Measurements from ENCODE around the gene ZNF22. TPM values are rescaled to one million over a fixed set of nuclear protein-coding genes. Genes with fewer than 3 reads are reported as not detected.
A peak's percentile ranks its signal among the peaks of the same experiment; 100 is the strongest.

The ZNF22 gene
- total RNA-seq, 2 donors from 2014 or later: 12.9 to 30.4 TPM

- Histone ChIP-seq H3K27ac (peak overlapping the region; percentile 95 to 97 (median 96)), H3K4me1 (peaks cover 67% of the 10 kb centered on the region), H3K4me3 (no peak overlapping the region), H3K36me3 (replicated peaks in 1 of 2; ENCODE audit: insufficient read depth in 1 of 2, low read depth in 2 of 2) (no peaks in the 10 kb centered on the region), H3K9me3 (no peaks in the 10 kb centered on the region), H3K27me3 (no peaks in the 10 kb centered on the region)
- intact Hi-C loops (cut with DNase I): no loop called here
- DNase-seq (peak in 3 of 4 donors; percentile 51 to 66 (median 53)), ATAC-seq (no peak)
- WGBS, 2 donors: 53 to 61% methylated on average over 12 of the region's 12 CpGs
- TF ChIP-seq CTCF (IDR thresholded peaks at IDR 0.05) (no peak), POLR2A (IDR thresholded peaks at IDR 0.05) (no peak)
These were observed 478 bp upstream of the ZNF22 start for GRCh38 chr10:45000138-45000751.

DNA sequence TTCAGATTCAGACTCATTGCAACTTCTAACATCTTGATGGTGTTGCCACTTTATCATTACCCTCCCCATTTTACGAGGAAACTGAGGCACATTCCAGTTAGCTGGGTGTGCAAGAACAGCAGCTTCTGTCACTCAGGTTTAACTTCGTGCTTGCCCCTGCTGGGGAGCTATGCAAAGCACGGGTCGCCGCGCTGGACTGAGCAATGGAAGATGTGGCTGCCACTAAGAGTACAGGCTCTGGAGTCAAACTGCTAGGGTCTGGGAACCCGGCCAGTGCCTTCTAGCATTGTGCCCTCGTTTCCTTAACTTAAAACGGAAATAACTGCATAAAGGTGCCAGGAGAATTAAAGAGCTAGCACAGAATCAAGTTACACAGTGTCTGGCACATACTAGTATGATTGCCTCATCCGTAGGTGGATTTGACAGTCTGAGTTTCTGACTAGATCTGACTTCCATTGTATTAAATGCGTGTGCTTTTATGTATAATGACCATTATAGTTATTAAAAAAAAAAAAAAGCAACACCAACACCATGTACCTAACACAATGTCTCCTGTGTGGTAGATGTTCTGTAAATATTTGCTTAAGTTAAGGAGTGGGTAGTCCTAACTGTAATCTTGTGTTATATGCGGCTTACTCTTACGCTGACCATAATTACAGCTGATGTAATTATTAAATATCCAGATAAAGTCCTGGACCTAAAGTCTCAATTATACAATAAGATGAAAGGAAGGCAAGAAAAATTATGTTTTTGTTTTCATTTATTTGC lies 842 bp downstream of the ZNF22 start:
- TF ChIP-seq CTCF (IDR thresholded peaks at IDR 0.05) (peak in 3 of 7 experiments; percentile 33 to 35 (median 33)), POLR2A (IDR thresholded peaks at IDR 0.05) (peak; percentile 59 to 88 (median 84))
- peaks cover 59% of the 10 kb centered on the region for H3K4me1 ChIP-seq

DNA sequence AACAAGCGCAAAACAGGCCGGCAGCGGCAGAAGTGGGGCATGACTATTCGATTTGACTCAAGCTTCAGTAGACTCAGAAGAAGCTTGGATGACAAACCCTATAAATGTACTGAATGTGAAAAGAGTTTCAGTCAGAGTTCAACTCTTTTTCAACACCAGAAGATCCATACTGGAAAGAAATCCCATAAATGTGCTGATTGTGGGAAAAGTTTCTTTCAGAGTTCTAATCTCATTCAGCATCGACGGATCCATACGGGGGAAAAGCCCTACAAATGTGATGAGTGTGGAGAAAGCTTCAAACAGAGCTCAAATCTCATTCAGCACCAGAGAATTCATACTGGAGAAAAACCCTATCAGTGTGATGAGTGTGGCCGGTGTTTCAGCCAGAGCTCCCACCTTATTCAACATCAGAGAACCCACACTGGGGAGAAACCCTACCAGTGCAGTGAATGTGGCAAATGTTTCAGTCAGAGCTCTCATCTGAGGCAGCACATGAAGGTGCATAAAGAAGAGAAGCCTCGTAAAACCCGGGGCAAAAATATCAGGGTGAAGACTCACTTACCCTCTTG lies 2.8 kb downstream of the ZNF22 start:
- H3K9me3 ChIP-seq: no peaks in the 10 kb centered on the region
- no peaks in the 10 kb centered on the region for H3K36me3 ChIP-seq (replicated peaks in 1 of 2; ENCODE audit: insufficient read depth in 1 of 2, low read depth in 2 of 2)
- H3K4me1 ChIP-seq: peaks cover 41% of the 10 kb centered on the region
- DNase-seq: no peak
- intact Hi-C loops (cut with DNase I): no loop called here
- no peak overlapping the region for H3K4me3 ChIP-seq
- WGBS, 2 donors: 90 to 92% methylated on average over 10 of the region's 10 CpGs
- H3K27ac ChIP-seq: no peak overlapping the region
- ATAC-seq: no peak
- H3K27me3 ChIP-seq: no peaks in the 10 kb centered on the region
- no peak for TF ChIP-seq CTCF (IDR thresholded peaks at IDR 0.05)
- no peak for TF ChIP-seq POLR2A (IDR thresholded peaks at IDR 0.05)

More for the DNA sequence above, 842 bp downstream of the ZNF22 start:
- ATAC-seq (peak; percentile 78), DNase-seq (peak; percentile 83 to 89 (median 88))
- intact Hi-C loops (cut with DNase I): no loop called here
- H3K27me3 ChIP-seq: no peaks in the 10 kb centered on the region
- peak overlapping the region in 1 of 2 donors; percentile 14 for H3K4me3 ChIP-seq
- WGBS, 2 donors: 3 to 4% methylated on average over 7 to 13 of the region's 13 CpGs
- H3K36me3 ChIP-seq (replicated peaks in 1 of 2; ENCODE audit: insufficient read depth in 1 of 2, low read depth in 2 of 2): no peaks in the 10 kb centered on the region
- peak overlapping the region; percentile 95 to 97 (median 96) for H3K27ac ChIP-seq
- H3K9me3 ChIP-seq: no peaks in the 10 kb centered on the region

GRCh38 chr10:45004661-45005060 lies 3.9 kb downstream of the ZNF22 start:
- Histone ChIP-seq H3K27me3 (no peaks in the 10 kb centered on the region), H3K4me3 (no peak overlapping the region), H3K4me1 (peaks cover 38% of the 10 kb centered on the region), H3K9me3 (no peaks in the 10 kb centered on the region), H3K27ac (no peak overlapping the region), H3K36me3 (replicated peaks in 1 of 2; ENCODE audit: insufficient read depth in 1 of 2, low read depth in 2 of 2) (no peaks in the 10 kb centered on the region)
- intact Hi-C loops (cut with DNase I): no loop called here
- DNase-seq (no peak), ATAC-seq (no peak)
- 14 to 34% methylated on average over 3 of the region's 3 CpGs for WGBS, 2 donors
- no peak for TF ChIP-seq CTCF (IDR thresholded peaks at IDR 0.05)
- TF ChIP-seq POLR2A (IDR thresholded peaks at IDR 0.05): no peak

Measured in body of pancreas (tissue), 4 donors.